AG04450 (cell line): ENCODE measurements around the gene PPIF. TPM values are rescaled to one million over a fixed set of nuclear protein-coding genes. Genes with fewer than 3 reads are reported as not detected.
A peak's percentile ranks its signal among the peaks of the same experiment; 100 is the strongest.

Experiments
- CTCF ChIA-PET: fragments of 300-600, 350-600 bp; formaldehyde crosslinking; extraction: SDS; loops from one replicate; lab custom pipeline; 2022; ENCODE audit warnings: antibody characterized with exemption, inconsistent platforms; lab: Charles Lee
- POLR2A ChIA-PET: fragments of 350-600 bp; formaldehyde crosslinking; extraction: SDS; loops from one replicate; lab custom pipeline; 2021; ENCODE audit warnings: antibody characterized with exemption, inconsistent platforms; lab: Yijun Ruan, JAX
- DNase-seq: peaks from one replicate; pipeline ENCODE4 v3.0.0-alpha.2; 2011; ENCODE audit warnings: low read depth, low spot score
- H3K27ac ChIP-seq: one replicate; pipeline ENCODE4 v1.5.1; 2012; ENCODE audit warnings: low read depth, low read length, control low read depth
- H3K27me3 ChIP-seq: one replicate; pipeline ENCODE4 v1.6.0; 2012; ENCODE audit warnings: low read length; ENCODE audit not compliant: control insufficient read depth, insufficient read depth
- H3K4me3 ChIP-seq: 2 replicates; pipeline ENCODE4 v1.5.1; 2011; ENCODE audit warnings: mild to moderate bottlenecking, low read depth, low read length, control low read depth
- H3K9me3 ChIP-seq: 2 replicates; pipeline ENCODE4 v1.5.1; 2012; ENCODE audit warnings: low read length; ENCODE audit not compliant: control insufficient read depth, insufficient read depth
- polyA plus RNA-seq: library from polyadenylated mRNA; depleted of rRNA; stranded (reverse); fragments of >200 nt; gene quantifications from 2 replicates; pipeline ENCODE4 v1.2.3, GENCODE V29; 2011; rRNA removed
- TF ChIP-seq, protein P1 (sequence below): IDR thresholded peaks from 2 replicates; pipeline ENCODE4 v1.5.1; 2011; ENCODE audit warnings: low read depth, low read length, control low read depth, inconsistent platforms

PPIF gene
- polyA plus RNA-seq, 1 experiment = 68.6 TPM

DNA sequence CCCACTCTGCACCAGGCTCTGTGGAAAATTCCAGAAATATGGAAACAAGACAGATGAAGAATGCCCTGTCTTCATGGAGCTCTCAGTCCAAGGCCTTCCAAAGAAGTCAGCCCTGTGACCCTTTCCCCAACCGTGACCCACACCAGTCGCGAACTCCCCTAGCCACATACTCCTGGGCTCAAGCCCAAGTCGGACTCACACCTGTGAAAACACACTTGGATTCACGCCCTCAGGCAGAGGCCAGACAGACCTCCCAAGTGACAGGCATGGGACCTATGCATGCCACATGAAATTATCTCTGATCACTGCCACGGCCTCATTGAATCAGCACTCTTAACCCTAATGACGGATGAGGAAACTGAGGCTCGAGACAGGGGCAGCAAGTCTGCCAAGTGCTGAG, 55.7 kb downstream of the PPIF start:
- CTCF ChIA-PET = no interaction called here
- POLR2A ChIA-PET = no interaction called here

GRCh38 chr10:79403441-79404230, 56.4 kb downstream of the PPIF start:
- CTCF ChIA-PET = no interaction called here
- TF ChIP-seq, protein P1, sequence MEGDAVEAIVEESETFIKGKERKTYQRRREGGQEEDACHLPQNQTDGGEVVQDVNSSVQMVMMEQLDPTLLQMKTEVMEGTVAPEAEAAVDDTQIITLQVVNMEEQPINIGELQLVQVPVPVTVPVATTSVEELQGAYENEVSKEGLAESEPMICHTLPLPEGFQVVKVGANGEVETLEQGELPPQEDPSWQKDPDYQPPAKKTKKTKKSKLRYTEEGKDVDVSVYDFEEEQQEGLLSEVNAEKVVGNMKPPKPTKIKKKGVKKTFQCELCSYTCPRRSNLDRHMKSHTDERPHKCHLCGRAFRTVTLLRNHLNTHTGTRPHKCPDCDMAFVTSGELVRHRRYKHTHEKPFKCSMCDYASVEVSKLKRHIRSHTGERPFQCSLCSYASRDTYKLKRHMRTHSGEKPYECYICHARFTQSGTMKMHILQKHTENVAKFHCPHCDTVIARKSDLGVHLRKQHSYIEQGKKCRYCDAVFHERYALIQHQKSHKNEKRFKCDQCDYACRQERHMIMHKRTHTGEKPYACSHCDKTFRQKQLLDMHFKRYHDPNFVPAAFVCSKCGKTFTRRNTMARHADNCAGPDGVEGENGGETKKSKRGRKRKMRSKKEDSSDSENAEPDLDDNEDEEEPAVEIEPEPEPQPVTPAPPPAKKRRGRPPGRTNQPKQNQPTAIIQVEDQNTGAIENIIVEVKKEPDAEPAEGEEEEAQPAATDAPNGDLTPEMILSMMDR = no peak
- DNase-seq = no peak
- H3K9me3 ChIP-seq = peaks cover 8% of the 10 kb centered on the region
- no peaks in the 10 kb centered on the region for H3K27me3 ChIP-seq
- H3K4me3 ChIP-seq = no peak overlapping the region
- POLR2A ChIA-PET = interaction anchor here (0.7 to 2.0 kb wide), 2 partner anchors 19 to 43 kb away, joined by 3 to 6 read pairs; no protein-coding TSS in a partner anchor
- peak overlapping the region; percentile 52 for H3K27ac ChIP-seq

More for the DNA sequence above, 55.7 kb downstream of the PPIF start:
- Histone ChIP-seq H3K27ac (no peak overlapping the region), H3K27me3 (no peaks in the 10 kb centered on the region), H3K4me3 (no peak overlapping the region), H3K9me3 (peaks cover 8% of the 10 kb centered on the region)
- TF ChIP-seq, protein P1 = no peak
- no peak for DNase-seq

- POLR2A ChIA-PET = interaction anchor here (0.6 to 2.0 kb wide), 3 partner anchors 18 to 43 kb away, joined by 3 to 6 read pairs (median 3); no protein-coding TSS in a partner anchor
Measured at GRCh38 chr10:79404231-79404609, 57.0 kb downstream of the PPIF start.

GRCh38 chr10:79404690-79405131, 57.4 kb downstream of the PPIF start:
- Histone ChIP-seq H3K9me3 (peaks cover 8% of the 10 kb centered on the region), H3K4me3 (no peak overlapping the region), H3K27ac (peak overlapping the region; percentile 21), H3K27me3 (no peaks in the 10 kb centered on the region)
- TF ChIP-seq, protein P1 = no peak
- POLR2A ChIA-PET = interaction anchor here (0.5 to 2.0 kb wide), 3 partner anchors 18 to 47 kb away, joined by 3 to 6 read pairs (median 3); no protein-coding TSS in a partner anchor
- CTCF ChIA-PET = no interaction called here
- DNase-seq = no peak

More at GRCh38 chr10:79404231-79404609, 57.0 kb downstream of the PPIF start:
- peak overlapping the region; percentile 52 for H3K27ac ChIP-seq
- peaks cover 8% of the 10 kb centered on the region for H3K9me3 ChIP-seq
- TF ChIP-seq, protein P1 = no peak
- no peaks in the 10 kb centered on the region for H3K27me3 ChIP-seq
- CTCF ChIA-PET = no interaction called here
- H3K4me3 ChIP-seq = no peak overlapping the region
- peak; percentile 42 for DNase-seq

Other genes starting within 250 kb of the PPIF start
- 37.4 and 46.0 TPM in 2 replicates for gene ZCCHC24, start 98.2 kb downstream of the PPIF start, polyA plus RNA-seq
- 1.1 and 1.4 TPM in 2 replicates for gene EIF5AL1, start 165.1 kb downstream of the PPIF start, polyA plus RNA-seq
- not detected in 2 replicates for gene SFTPA2, start 212.9 kb downstream of the PPIF start, polyA plus RNA-seq